GM23248 (cell line): ENCODE measurements around the gene NOP10.

Experiments
- EZH2 ChIP-seq: fragments of 200-600 bp; sonication (generic); IDR thresholded peaks from 2 replicates; pipeline ENCODE4 v1.6.1; 2018; ENCODE audit warnings: antibody characterized with exemption, mild to moderate bottlenecking; ENCODE audit not compliant: insufficient read depth, poor library complexity, severe bottlenecking
- EZH2phosphoT487 ChIP-seq: fragments of 200-600 bp; sonication (generic); IDR thresholded peaks from 2 replicates; pipeline ENCODE4 v1.6.1; 2018; ENCODE audit warnings: antibody characterized with exemption, moderate library complexity, mild to moderate bottlenecking, low read depth; ENCODE audit not compliant: insufficient read depth

DNA sequence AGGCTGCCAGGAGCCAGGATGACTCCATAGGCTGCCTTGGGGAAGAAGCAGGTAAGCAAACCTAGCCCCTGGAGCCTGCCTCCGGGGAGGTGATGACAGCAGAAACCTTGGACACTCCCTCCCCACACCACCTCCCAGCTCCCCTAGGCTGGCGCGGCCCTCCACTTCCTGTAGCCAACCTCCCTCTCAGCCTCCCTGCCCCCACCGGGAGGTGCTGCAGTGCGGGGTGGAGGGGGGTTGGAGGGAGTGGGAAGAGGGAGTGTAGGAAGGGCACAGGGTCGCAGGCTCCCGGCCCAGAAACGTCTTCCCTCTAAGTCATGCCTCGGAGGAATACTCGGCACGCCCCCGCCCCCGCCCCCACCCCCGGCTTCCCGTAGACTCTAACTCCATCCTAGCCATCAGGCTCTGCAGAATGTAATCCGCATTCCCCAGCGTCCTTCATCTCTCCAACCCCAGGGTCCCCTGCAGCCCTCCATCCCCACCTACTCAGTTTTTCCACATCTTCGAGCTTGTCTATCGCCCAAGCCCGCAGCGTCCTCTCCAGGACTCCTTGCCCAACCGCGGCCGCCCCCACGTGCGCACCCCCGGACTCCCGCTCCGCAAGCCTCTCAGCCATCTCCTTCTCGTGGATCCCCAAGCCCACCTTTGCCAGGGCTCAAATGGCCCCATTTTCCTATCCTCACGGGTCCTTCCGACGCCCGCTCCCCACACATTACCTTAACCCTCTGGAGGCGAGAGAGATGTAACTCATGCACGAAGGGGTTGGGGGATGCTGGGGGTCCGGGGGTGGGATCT lies 23.5 kb upstream of the NOP10 start:
- TF ChIP-seq EZH2 (no peak), EZH2phosphoT487 (no peak)
